Measurements from ENCODE around the gene ATXN7L1. TPM values are rescaled to one million over a fixed set of nuclear protein-coding genes. Genes with fewer than 3 reads are reported as not detected.

The ATXN7L1 gene
- total RNA-seq, 1 donor = 17.3 TPM

DNA sequence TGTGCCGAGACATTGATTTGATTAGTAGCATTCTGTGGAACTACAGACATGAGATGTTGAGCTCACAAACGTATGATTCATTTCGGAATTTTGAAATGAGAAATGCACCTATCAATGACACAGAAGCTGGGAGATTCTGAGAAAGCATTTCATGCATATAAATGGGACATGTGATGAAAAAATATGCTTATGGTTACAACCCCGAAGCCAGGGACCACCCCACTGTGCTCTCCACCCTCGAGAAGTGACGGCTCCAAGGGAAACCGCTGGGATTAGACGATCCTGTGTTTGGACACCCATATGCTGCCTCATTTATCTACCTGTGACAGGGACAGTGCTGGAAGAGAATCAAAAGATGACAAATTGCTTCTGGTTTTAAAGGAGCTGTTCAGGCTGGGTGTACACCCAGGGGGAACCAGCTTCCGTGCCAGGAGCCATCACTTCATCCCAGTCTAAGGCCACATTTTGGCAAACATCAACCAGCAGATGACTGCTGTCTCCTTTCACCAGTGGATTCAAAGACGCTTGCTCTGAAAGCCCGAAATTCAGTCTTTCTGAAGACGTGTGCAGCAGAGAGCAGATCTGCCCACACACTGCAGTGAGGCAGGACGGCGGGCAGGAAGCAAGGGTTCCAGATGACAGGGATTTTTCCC lies 109.9 kb downstream of the ATXN7L1 start:
- no peak for DNase-seq (ENCODE audit: low read depth)
- no peak overlapping the region for H3K4me3 ChIP-seq (ENCODE audit: low read depth, low read length)
- TF ChIP-seq, protein P1, sequence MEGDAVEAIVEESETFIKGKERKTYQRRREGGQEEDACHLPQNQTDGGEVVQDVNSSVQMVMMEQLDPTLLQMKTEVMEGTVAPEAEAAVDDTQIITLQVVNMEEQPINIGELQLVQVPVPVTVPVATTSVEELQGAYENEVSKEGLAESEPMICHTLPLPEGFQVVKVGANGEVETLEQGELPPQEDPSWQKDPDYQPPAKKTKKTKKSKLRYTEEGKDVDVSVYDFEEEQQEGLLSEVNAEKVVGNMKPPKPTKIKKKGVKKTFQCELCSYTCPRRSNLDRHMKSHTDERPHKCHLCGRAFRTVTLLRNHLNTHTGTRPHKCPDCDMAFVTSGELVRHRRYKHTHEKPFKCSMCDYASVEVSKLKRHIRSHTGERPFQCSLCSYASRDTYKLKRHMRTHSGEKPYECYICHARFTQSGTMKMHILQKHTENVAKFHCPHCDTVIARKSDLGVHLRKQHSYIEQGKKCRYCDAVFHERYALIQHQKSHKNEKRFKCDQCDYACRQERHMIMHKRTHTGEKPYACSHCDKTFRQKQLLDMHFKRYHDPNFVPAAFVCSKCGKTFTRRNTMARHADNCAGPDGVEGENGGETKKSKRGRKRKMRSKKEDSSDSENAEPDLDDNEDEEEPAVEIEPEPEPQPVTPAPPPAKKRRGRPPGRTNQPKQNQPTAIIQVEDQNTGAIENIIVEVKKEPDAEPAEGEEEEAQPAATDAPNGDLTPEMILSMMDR (IDR thresholded peaks at IDR 0.05; ENCODE audit: insufficient read depth, low read depth, low read length) = no peak

DNA sequence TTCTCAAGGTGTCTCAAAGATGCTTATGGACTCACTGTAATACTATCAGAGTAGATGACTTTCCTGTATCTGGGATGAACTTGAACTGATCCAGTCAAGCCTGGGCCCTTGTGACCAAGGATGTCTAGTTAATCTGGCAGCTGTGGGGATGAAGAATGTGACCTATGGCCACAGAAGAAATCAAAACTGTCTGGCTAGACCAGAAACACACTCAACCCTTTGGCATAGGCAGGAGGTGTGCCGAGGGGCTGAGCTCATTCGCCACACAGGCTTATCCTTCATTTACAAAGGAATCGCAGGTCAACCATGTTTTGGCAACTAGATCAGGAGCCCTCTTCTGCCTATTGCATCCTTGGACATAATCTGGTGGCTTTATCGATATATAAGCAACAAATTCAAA lies 110.6 kb downstream of the ATXN7L1 start:
- TF ChIP-seq, protein P1 (IDR thresholded peaks at IDR 0.05; ENCODE audit: insufficient read depth, low read depth, low read length) = no peak
- no peak overlapping the region for H3K4me3 ChIP-seq (ENCODE audit: low read depth, low read length)
- no peak for DNase-seq (ENCODE audit: low read depth)

DNA sequence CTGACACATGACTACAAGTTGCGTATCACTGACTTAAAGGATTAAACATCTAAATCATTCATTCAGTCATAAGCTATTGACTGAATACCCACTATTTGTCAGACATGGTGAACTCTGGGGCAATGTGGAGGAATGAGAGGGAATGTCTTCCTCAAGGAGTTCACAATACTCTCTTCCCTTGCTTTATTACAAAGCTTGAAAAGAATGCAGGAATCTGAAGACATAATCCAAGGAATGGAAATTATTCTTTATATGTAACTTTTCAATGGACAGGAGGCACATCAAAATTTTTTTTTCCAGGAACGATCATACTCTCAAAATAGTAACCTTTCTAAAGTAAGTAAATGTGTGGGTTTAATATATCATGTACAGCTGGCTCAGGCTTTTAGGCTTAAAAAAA lies 111.9 kb downstream of the ATXN7L1 start:
- no peak for DNase-seq (ENCODE audit: low read depth)
- H3K4me3 ChIP-seq (ENCODE audit: low read depth, low read length) = no peak overlapping the region
- TF ChIP-seq, protein P1 (IDR thresholded peaks at IDR 0.05; ENCODE audit: insufficient read depth, low read depth, low read length) = no peak

DNA sequence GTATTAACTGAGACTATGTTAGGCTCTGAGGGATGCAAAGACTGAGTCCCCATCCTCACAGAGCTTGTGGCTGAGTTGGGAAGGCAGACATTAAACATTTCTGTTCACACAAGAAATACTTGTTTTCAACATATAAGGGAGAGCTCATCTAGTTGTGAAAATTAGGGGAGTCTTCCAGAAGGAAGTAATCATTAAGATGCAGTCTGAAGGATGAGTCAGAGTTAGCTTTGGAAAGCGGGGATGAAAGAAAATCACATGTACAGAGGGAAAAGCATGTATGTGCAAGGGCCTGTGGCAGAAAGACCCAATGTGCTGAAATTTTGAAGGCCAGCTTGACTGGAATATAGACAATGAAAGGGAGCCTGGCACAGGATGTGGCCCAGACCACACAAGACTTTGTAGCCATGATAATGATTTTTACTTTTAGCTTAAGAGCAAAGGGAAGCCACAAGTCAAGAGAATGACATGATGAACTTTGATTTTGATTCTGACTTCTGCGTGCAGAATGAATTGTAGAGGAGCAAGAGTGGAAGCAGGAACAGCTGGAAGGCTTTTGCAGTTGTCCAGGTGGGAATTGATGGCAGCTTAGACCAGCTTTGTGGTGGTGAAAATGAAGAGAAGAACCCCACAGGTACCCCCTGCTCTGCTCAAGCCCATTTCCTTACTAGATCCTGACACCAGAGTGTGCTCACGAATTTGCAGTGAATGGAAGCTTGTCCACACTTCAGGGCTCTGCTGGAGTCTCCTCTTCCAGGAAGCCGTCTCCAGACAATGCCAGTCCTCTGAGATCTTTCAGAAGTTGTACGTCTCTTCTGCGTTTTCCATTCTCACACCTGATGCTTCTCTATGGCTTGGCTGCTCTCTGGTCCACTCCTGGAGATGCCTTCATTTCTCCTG lies 115.6 kb downstream of the ATXN7L1 start:
- H3K4me3 ChIP-seq (ENCODE audit: low read depth, low read length) = no peak overlapping the region
- TF ChIP-seq, protein P1 (IDR thresholded peaks at IDR 0.05; ENCODE audit: insufficient read depth, low read depth, low read length) = peak; percentile 2
- DNase-seq (ENCODE audit: low read depth) = peak; percentile 35

DNA sequence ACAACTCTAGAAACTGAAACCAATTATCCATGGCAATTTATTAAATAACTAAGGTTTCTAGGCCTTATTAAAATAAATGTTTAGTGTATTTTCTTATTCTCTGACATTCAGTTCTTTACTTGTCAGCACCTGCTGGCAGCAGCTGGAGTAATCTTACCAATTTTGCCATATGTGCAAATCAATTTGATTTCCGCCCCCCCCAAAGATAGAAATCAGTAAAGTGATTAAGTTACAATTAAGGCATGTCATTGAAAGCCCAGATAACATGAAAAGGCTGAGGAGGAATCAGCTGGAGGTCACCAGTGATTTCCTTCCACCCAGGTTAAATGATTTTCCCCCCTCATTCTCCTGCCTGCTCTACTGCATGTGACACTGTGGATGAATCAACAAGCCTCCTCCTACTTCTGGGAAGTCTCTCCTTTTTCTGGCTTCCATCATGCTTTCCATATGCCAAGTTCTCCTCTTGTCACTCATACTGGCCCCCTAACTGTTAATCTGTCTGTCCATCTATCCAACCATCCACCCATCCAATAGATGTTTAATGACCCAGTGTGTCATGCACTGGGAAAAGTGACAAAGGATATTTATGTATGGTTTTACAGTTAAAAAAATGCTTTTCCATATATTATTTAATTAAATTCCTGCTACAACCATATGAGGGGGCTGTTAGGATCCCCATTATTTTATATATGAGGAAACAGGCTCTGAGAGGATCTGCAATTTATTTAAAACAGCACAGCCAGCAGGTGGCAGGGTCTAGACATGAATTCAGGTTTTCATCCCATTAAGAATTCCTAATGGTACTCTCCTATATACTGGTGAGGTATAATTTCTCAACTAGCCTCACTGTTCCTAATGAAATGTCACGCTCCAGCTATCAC lies 116.5 kb downstream of the ATXN7L1 start:
- DNase-seq (ENCODE audit: low read depth) = peak; percentile 77
- H3K4me3 ChIP-seq (ENCODE audit: low read depth, low read length) = no peak overlapping the region
- TF ChIP-seq, protein P1 (IDR thresholded peaks at IDR 0.05; ENCODE audit: insufficient read depth, low read depth, low read length) = peak; percentile 57

DNA sequence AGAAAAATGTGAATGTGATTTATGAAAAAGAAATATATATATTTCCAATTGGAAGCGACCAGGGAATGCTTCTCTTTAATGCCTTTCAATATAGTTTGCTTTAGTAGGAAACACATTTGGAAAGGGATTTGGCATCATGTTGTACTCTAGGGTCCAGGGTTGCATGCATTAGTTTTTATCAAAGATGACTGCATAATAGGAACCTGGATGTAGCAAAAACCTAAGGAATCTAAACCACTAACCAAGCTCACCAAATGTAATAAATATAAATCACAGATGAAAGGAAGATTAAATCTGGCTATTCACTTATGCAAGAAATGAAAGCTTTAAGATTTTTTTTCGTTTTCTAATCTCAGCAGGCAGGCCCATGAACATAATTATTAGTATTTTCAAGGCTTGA lies 120.0 kb downstream of the ATXN7L1 start:
- TF ChIP-seq, protein P1 (IDR thresholded peaks at IDR 0.05; ENCODE audit: insufficient read depth, low read depth, low read length) = no peak
- DNase-seq (ENCODE audit: low read depth) = no peak
- no peak overlapping the region for H3K4me3 ChIP-seq (ENCODE audit: low read depth, low read length)

Measured in fibroblast of villous mesenchyme (primary cell).